ENCODE results near the gene NPR3. TPM values are rescaled to one million over a fixed set of nuclear protein-coding genes. Genes with fewer than 3 reads are reported as not detected.
A peak's percentile ranks its signal among the peaks of the same experiment; 100 is the strongest.

NPR3 gene
- total and polyA plus RNA-seq, 2 donors (not counting 1 experiment from before 2014, with no cell fraction given), result 14.9 to 87.3 TPM

GRCh38 chr5:32836176-32836575 lies 125.1 kb downstream of the NPR3 start:
- no peaks in the 10 kb centered on the region for H3K36me3 ChIP-seq (ENCODE audit: control insufficient read depth, insufficient read depth, low read length)
- DNase-seq (ENCODE audit: low read depth in 2 of 2), result peak in 1 of 2 donors; percentile 30
- peaks cover 2% of the 10 kb centered on the region for H3K27me3 ChIP-seq (ENCODE audit: control insufficient read depth, insufficient read depth, low read length)
- H3K79me2 ChIP-seq (ENCODE audit: control insufficient read depth, insufficient read depth, low read length), result no peaks in the 10 kb centered on the region
- no peaks in the 10 kb centered on the region for H3K9me3 ChIP-seq (ENCODE audit: control insufficient read depth, insufficient read depth, low read depth, low read length)
- H3K4me3 ChIP-seq (replicated peaks in 1 of 4; ENCODE audit: control extremely low read depth in 1 of 4, insufficient read depth in 1 of 4, low read depth in 3 of 4, low read length in 4 of 4), result no peak overlapping the region
- no peaks in the 10 kb centered on the region for H4K20me1 ChIP-seq (ENCODE audit: control insufficient read depth, extremely low read depth, insufficient read depth, low read length)
- H3K4me2 ChIP-seq (ENCODE audit: extremely low read depth, insufficient read depth, low read length), result no peak overlapping the region
- no peak overlapping the region for H3K9ac ChIP-seq (ENCODE audit: insufficient read depth, low read length)
- no peak overlapping the region for H2AFZ ChIP-seq (ENCODE audit: low read length)
- H3K4me1 ChIP-seq (ENCODE audit: control insufficient read depth, extremely low read depth, insufficient read depth, low read length), result no peaks in the 10 kb centered on the region
- H3K27ac ChIP-seq (ENCODE audit: insufficient read depth, low read length), result no peak overlapping the region
- no peak for TF ChIP-seq CTCF (conservative IDR thresholded peaks at IDR 0.05 in 1 of 2, IDR thresholded peaks at IDR 0.05 in 1 of 2; ENCODE audit: low read depth in 1 of 2, low read length in 2 of 2)

- Histone ChIP-seq H2AFZ (ENCODE audit: low read length) (no peak overlapping the region), H3K36me3 (ENCODE audit: control insufficient read depth, insufficient read depth, low read length) (no peaks in the 10 kb centered on the region), H3K79me2 (ENCODE audit: control insufficient read depth, insufficient read depth, low read length) (no peaks in the 10 kb centered on the region), H3K9ac (ENCODE audit: insufficient read depth, low read length) (no peak overlapping the region), H3K27ac (ENCODE audit: insufficient read depth, low read length) (no peak overlapping the region), H3K4me3 (replicated peaks in 1 of 4; ENCODE audit: control extremely low read depth in 1 of 4, insufficient read depth in 1 of 4, low read depth in 3 of 4, low read length in 4 of 4) (no peak overlapping the region), H3K4me1 (ENCODE audit: control insufficient read depth, extremely low read depth, insufficient read depth, low read length) (no peaks in the 10 kb centered on the region), H3K27me3 (ENCODE audit: control insufficient read depth, insufficient read depth, low read length) (peaks cover 2% of the 10 kb centered on the region), H4K20me1 (ENCODE audit: control insufficient read depth, extremely low read depth, insufficient read depth, low read length) (no peaks in the 10 kb centered on the region), H3K4me2 (ENCODE audit: extremely low read depth, insufficient read depth, low read length) (no peak overlapping the region), H3K9me3 (ENCODE audit: control insufficient read depth, insufficient read depth, low read depth, low read length) (no peaks in the 10 kb centered on the region)
- no peak for TF ChIP-seq EZH2 (IDR thresholded peaks at IDR 0.05; ENCODE audit: low read length, missing control alignments)
- TF ChIP-seq CTCF (conservative IDR thresholded peaks at IDR 0.05 in 1 of 2, IDR thresholded peaks at IDR 0.05 in 1 of 2; ENCODE audit: low read depth in 1 of 2, low read length in 2 of 2), result no peak
- DNase-seq (ENCODE audit: low read depth in 2 of 2), result no peak
Observed at GRCh38 chr5:32837211-32837610, 126.1 kb downstream of the NPR3 start.

- H3K9me3 ChIP-seq (ENCODE audit: control insufficient read depth, insufficient read depth, low read depth, low read length), result no peaks in the 10 kb centered on the region
- no peak overlapping the region for H3K27ac ChIP-seq (ENCODE audit: insufficient read depth, low read length)
- no peak overlapping the region for H3K9ac ChIP-seq (ENCODE audit: insufficient read depth, low read length)
- H3K27me3 ChIP-seq (ENCODE audit: control insufficient read depth, insufficient read depth, low read length), result no peaks in the 10 kb centered on the region
- no peaks in the 10 kb centered on the region for H3K4me1 ChIP-seq (ENCODE audit: control insufficient read depth, extremely low read depth, insufficient read depth, low read length)
- H2AFZ ChIP-seq (ENCODE audit: low read length), result no peak overlapping the region
- H3K36me3 ChIP-seq (ENCODE audit: control insufficient read depth, insufficient read depth, low read length), result no peaks in the 10 kb centered on the region
- H4K20me1 ChIP-seq (ENCODE audit: control insufficient read depth, extremely low read depth, insufficient read depth, low read length), result no peaks in the 10 kb centered on the region
- H3K4me2 ChIP-seq (ENCODE audit: extremely low read depth, insufficient read depth, low read length), result no peak overlapping the region
- H3K79me2 ChIP-seq (ENCODE audit: control insufficient read depth, insufficient read depth, low read length), result no peaks in the 10 kb centered on the region
- no peak overlapping the region for H3K4me3 ChIP-seq (replicated peaks in 1 of 4; ENCODE audit: control extremely low read depth in 1 of 4, insufficient read depth in 1 of 4, low read depth in 3 of 4, low read length in 4 of 4)
- TF ChIP-seq EZH2 (IDR thresholded peaks at IDR 0.05; ENCODE audit: low read length, missing control alignments) (no peak), CTCF (conservative IDR thresholded peaks at IDR 0.05 in 1 of 2, IDR thresholded peaks at IDR 0.05 in 1 of 2; ENCODE audit: low read depth in 1 of 2, low read length in 2 of 2) (no peak)
- DNase-seq (ENCODE audit: low read depth in 2 of 2), result no peak
Observed at GRCh38 chr5:32839106-32839505, 128.0 kb downstream of the NPR3 start.

All from fibroblast of lung (primary cell).